ENCODE data around the gene PTPN5. TPM values are rescaled to one million over a fixed set of nuclear protein-coding genes. Genes with fewer than 3 reads are reported as not detected.
A peak's percentile ranks its signal among the peaks of the same experiment; 100 is the strongest.

The PTPN5 gene
- total RNA-seq, 1 experiment from 2014 or later = 1.4 TPM

- Histone ChIP-seq H3K27me3 (ENCODE audit: insufficient read depth, low read length) (no peaks in the 10 kb centered on the region; the same call in 1 of the 2 replicates), H4K91ac (ENCODE audit: insufficient read length, low read depth, low read length) (no peak overlapping the region), H3T11ph (ENCODE audit: low read length) (no peak overlapping the region), H4K5ac (ENCODE audit: insufficient read length, low read depth, low read length) (no peak overlapping the region), H3K56ac (ENCODE audit: insufficient read length, low read depth, low read length) (no peak overlapping the region), H3K79me1 (ENCODE audit: insufficient read depth, low read depth, low read length, poor library complexity, severe bottlenecking) (no peaks in the 10 kb centered on the region), H3K4ac (ENCODE audit: low read depth, low read length) (no peak overlapping the region), H2BK20ac (ENCODE audit: low read depth, low read length, poor library complexity, severe bottlenecking) (no peak overlapping the region), H3K14ac (ENCODE audit: insufficient read depth, low read length) (no peak overlapping the region), H2AK5ac (ENCODE audit: insufficient read length, low read length) (no peak overlapping the region), H4K8ac (replicated peaks; ENCODE audit: insufficient read length, low read depth, low read length) (no peak overlapping the region), H3K9me3 (ENCODE audit: control insufficient read depth, low read depth, low read length) (no peaks in the 10 kb centered on the region), H3K4me1 (ENCODE audit: insufficient read depth, low read length) (no peaks in the 10 kb centered on the region), H2BK5ac (ENCODE audit: insufficient read length, low read length) (no peak overlapping the region), H4K20me1 (ENCODE audit: control insufficient read depth, insufficient read depth, insufficient read length) (no peaks in the 10 kb centered on the region), H3K23ac (ENCODE audit: insufficient read length, low read depth, low read length) (no peak overlapping the region), H3K9ac (ENCODE audit: extremely low read depth, insufficient read length, low read length) (no peak overlapping the region), H3K18ac (ENCODE audit: insufficient read length, low read depth, low read length) (no peak overlapping the region), H2BK120ac (ENCODE audit: low read depth, low read length, poor library complexity, severe bottlenecking) (no peak overlapping the region), H3K4me2 (ENCODE audit: insufficient read depth, insufficient read length, low read length) (no peak overlapping the region), H3K27ac (ENCODE audit: insufficient read length, low read depth, low read length) (no peak overlapping the region), H3K79me2 (ENCODE audit: insufficient read depth, low read length) (no peaks in the 10 kb centered on the region), H2AFZ (ENCODE audit: low read length) (no peak overlapping the region), H3K23me2 (ENCODE audit: insufficient read length, low read depth, low read length, poor library complexity, severe bottlenecking) (no peaks in the 10 kb centered on the region), H2BK12ac (ENCODE audit: insufficient read length, low read depth, low read length) (no peak overlapping the region), H2BK15ac (ENCODE audit: low read depth, low read length) (no peak overlapping the region)
- peaks cover 43% of the 10 kb centered on the region for H3K27me3 Mint-ChIP-seq (ENCODE audit: low read depth)
- peaks cover 3 to 10% of the 10 kb centered on the region in 2 experiments; a peak in 2 of 4 replicates for H3K4me1 Mint-ChIP-seq
- no peak for DNase-seq
- no CpG with 5 or more reads among the region's 34 CpGs for WGBS (ENCODE audit: extremely low coverage, insufficient read length, low lambda C conversion rate)
- H3K9me3 Mint-ChIP-seq = no peaks in the 10 kb centered on the region
- H3K27ac Mint-ChIP-seq = peak overlapping the region in 1 of 3 experiments; percentile 8; a peak in 1 of 7 replicates
- peak overlapping the region in 1 of 2 experiments; percentile 69; a peak in 2 of 5 replicates for H3K4me3 Mint-ChIP-seq
- H3K36me3 Mint-ChIP-seq (ENCODE audit: insufficient read depth in 1 of 3, low read depth in 3 of 3) = no peaks in the 10 kb centered on the region
- TF ChIP-seq CTCF (conservative IDR thresholded peaks at IDR 0.05) = no peak
Observed at GRCh38 chr11:18706330-18707243, 85.0 kb downstream of the PTPN5 start.

All from H9 (cell line).